A549 (cell line): ENCODE data around the gene GPR176.

Experiments used
- CTCF ChIP-seq: fragments of >200 bp; sonication (Bioruptor Twin); formaldehyde crosslinking; IDR thresholded peaks from 3 replicates; pipeline ENCODE4 v1.5.1; 2016
- EP300 ChIP-seq, 2 experiments: fragments of >200 bp; sonication (Bioruptor Twin); formaldehyde crosslinking; IDR thresholded peaks; 2 replicates in 1 of 2; 3 replicates in 1 of 2; pipeline ENCODE4 v1.6.1; 2016 to 2017
- RCOR1 ChIP-seq: fragments of 150-350 bp; IDR thresholded peaks from 2 replicates; pipeline ENCODE4 v1.6.1; 2014; ENCODE audit warnings: antibody characterized with exemption, low read length, low read depth
- TF ChIP-seq, protein P1 (sequence below): fragments of 200-600 bp; sonication (generic); IDR thresholded peaks from 2 replicates; pipeline ENCODE4 v1.6.1; 2016; ENCODE audit warnings: antibody characterized with exemption, mild to moderate bottlenecking, moderate library complexity

DNA sequence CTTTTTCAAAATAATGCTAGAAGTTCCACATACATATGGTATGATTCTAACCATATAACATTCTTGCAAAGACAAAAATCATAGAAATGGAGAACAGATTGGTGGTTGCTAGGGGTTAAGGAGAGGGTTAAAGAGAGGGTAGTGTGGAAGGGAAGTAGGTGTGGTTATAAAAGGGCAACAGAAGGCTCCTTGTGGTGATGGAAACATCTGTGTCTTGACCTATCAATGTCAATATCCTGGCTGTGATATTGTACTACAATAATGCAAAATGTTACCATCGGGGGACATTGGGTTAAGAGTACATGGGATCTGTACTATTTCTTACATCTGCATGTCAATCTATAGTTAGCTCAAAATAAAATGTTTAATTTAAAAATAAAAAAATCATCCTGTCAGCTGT lies 69.6 kb downstream of the GPR176 start:
- TF ChIP-seq CTCF (no peak), RCOR1 (no peak), EP300 (IDR thresholded peaks at IDR 0.05) (no peak)
- TF ChIP-seq, protein P1, sequence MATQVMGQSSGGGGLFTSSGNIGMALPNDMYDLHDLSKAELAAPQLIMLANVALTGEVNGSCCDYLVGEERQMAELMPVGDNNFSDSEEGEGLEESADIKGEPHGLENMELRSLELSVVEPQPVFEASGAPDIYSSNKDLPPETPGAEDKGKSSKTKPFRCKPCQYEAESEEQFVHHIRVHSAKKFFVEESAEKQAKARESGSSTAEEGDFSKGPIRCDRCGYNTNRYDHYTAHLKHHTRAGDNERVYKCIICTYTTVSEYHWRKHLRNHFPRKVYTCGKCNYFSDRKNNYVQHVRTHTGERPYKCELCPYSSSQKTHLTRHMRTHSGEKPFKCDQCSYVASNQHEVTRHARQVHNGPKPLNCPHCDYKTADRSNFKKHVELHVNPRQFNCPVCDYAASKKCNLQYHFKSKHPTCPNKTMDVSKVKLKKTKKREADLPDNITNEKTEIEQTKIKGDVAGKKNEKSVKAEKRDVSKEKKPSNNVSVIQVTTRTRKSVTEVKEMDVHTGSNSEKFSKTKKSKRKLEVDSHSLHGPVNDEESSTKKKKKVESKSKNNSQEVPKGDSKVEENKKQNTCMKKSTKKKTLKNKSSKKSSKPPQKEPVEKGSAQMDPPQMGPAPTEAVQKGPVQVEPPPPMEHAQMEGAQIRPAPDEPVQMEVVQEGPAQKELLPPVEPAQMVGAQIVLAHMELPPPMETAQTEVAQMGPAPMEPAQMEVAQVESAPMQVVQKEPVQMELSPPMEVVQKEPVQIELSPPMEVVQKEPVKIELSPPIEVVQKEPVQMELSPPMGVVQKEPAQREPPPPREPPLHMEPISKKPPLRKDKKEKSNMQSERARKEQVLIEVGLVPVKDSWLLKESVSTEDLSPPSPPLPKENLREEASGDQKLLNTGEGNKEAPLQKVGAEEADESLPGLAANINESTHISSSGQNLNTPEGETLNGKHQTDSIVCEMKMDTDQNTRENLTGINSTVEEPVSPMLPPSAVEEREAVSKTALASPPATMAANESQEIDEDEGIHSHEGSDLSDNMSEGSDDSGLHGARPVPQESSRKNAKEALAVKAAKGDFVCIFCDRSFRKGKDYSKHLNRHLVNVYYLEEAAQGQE: no peak
